Heart left ventricle (tissue), 16 donors: ENCODE data around the gene POMGNT1. TPM values are rescaled to one million over a fixed set of nuclear protein-coding genes. Genes with fewer than 3 reads are reported as not detected.

Source experiments
- ATAC-seq, 4 donors: fragments of 200-7000 bp; cut with Tn5 transposase; one replicate each; pipeline ENCODE4 v1.9.1; 2020 to 2022; ENCODE audit warnings: moderate library complexity in 4 of 4, mild to moderate bottlenecking in 3 of 4, moderate number of reproducible peaks in 1 of 4
- DNase-seq, 5 donors: peaks; one replicate each; pipeline ENCODE4 v3.0.0-alpha.2; 2020
- H3K27ac ChIP-seq, 12 donors: fragments of 200-600 bp; sonication (generic) in 4 of 12; one replicate each; pipeline versions ENCODE4 v1.5.0 to v1.8.0; 2016 to 2022; ENCODE audit warnings: mild to moderate bottlenecking in 2 of 12
- H3K27me3 ChIP-seq, 9 donors: fragments of 200-600 bp; sonication (generic) in 2 of 9; one replicate each; pipeline versions ENCODE4 v1.5.1 to v1.8.0; 2016 to 2022; ENCODE audit warnings: mild to moderate bottlenecking in 3 of 9
- H3K36me3 ChIP-seq, 9 donors: fragments of 200-600 bp; sonication (generic) in 2 of 9; one replicate each; pipeline versions ENCODE4 v1.5.0 to v1.8.0; 2018 to 2022; ENCODE audit warnings: mild to moderate bottlenecking in 2 of 9
- H3K4me1 ChIP-seq, 12 donors: fragments of 200-600 bp; sonication (generic) in 4 of 12; one replicate each; pipeline versions ENCODE4 v1.5.0 to v1.8.0; 2016 to 2022; ENCODE audit warnings: mild to moderate bottlenecking in 3 of 12
- H3K4me3 ChIP-seq, 12 donors: fragments of 200-600 bp; sonication (generic) in 4 of 12; one replicate each; pipeline versions ENCODE4 v1.5.0 to v1.8.0; 2017 to 2022; ENCODE audit warnings: mild to moderate bottlenecking in 9 of 12, moderate library complexity in 4 of 12
- H3K9me3 ChIP-seq, 12 donors: fragments of 200-600 bp; sonication (generic) in 4 of 12; one replicate each; pipeline versions ENCODE4 v1.5.0 to v1.8.0; 2016 to 2022; ENCODE audit warnings: mild to moderate bottlenecking in 1 of 12
- POLR2A ChIP-seq, 2 donors: fragments of 450-650 bp; IDR thresholded peaks; one replicate each; pipeline ENCODE4 v1.6.1; 2017; ENCODE audit warnings: antibody characterized with exemption in 2 of 2, mild to moderate bottlenecking in 2 of 2, moderate library complexity in 2 of 2
- WGBS, 4 donors: extraction: QIAGEN DNeasy Blood & Tissue Kit in 2 of 4; methylation state at CpG; one replicate each; pipeline versions ENCODE4 v1.1.5 to v1.1.7; 2013 to 2018; 5-methylcytosine and 5-hydroxymethylcytosine counted together
- intact Hi-C, 10 donors: fragments of 100-400 bp; cut with DNase I; formaldehyde crosslinking; loops; one replicate each; pipeline versions ENCODE4 v1.11.1 to v1.14.2; 2022
- polyA plus RNA-seq, 2 donors: library from polyadenylated mRNA; stranded (reverse); fragments of 200-250 nt; gene quantifications; one replicate each; pipeline ENCODE4 v1.2.3, GENCODE V29; 2013
- total RNA-seq, 9 donors: library from RNA; depleted of rRNA in 2 of 9; stranded (reverse); fragments of >200 nt in 2 of 9; fragmentation: NEBNext Ultra II Directional in 3 of 9; extraction: Animal tissue kit (Norgen Biotek cat#: 25700) in 3 of 9; gene quantifications; one replicate each; pipeline versions ENCODE4 v1.1.0 to v1.2.4, GENCODE V29; 2016 to 2023
- TF ChIP-seq, protein P1 (sequence below), 12 donors: fragments of 200-600 bp; sonication (generic) in 4 of 12; IDR thresholded peaks; one replicate each; pipeline versions ENCODE4 v1.5.0 to v1.8.0; 2018 to 2022; ENCODE audit warnings: antibody characterized with exemption in 12 of 12, mild to moderate bottlenecking in 5 of 12
- donor health status: ischemic (EF 13 %, LVEDD 7.1; RV severe dilation, severe dysfunction).
- donor health status: healthy with polysubstance abuse.
- donor health status: DM: no; HTN: yes; CAD: no.
- donor health status: DM: no; HTN: no; CAD: no.
- donor health status: ischemic (EF 25% LVEDD 6.9; RV normal size, moderate dysfunction).
- donor health status: ischemic (EF 25% LVEDD 5.7; RV mildly dilated, moderate dysfunction).
- donor health status: healthy.
- donor health status: DM: yes; HTN: yes; CAD: no.
- donor health status: ischemic (EF 35%, LVEDD 5.7; RV mildly dilated, moderate dysfunction).
- donor health status: nonischemic (EF 11% LVEDD 7.7; RV severe dilation, severe dysfunction).
- donor health status: DM: yes; HTN: yes; CAD: no.
- donor health status: PGD.
- donor health status: ischemic (EF 29% LVEDD 5.4; RV normal size, mild dysfunction).
- donor health status: nonischemic (EF 23%, LVEDD 6.1; RV moderate dilation, normal function).

The POMGNT1 gene
- total and polyA plus RNA-seq, 11 donors = 85.2 to 203 (median 139) TPM

DNA sequence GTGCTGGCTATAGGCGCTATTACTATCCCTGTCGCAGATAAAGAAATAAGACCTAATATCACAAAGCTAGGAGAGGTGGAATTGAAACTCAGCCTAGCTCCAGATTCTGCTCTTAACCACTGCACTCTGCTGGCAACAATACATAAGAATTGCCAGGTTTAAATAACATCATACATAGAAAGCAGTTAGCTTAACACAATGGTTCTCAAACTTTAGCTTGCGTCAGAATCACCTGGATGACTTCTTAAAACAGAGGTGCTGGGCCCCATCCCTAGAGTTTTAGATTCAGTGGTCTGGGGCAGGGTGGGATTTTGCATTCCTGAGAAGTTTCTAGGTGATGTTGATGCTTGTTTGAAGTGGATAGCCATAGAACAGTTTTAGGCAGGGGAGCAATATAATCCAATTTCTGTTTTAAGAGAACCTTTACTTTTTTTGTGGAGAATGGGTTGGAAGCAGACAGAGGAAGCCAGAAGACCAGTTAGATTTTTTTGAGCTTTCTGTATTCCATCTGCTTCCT is 1.1 kb upstream of the POMGNT1 start:
- Histone ChIP-seq H3K27ac (peak overlapping the region in 8 of 12 donors; percentile 83 to 95 (median 88)), H3K27me3 (no peaks in the 10 kb centered on the region), H3K4me3 (peak overlapping the region in 11 of 12 donors; percentile 71 to 97 (median 82)), H3K4me1 (peaks cover 0 to 60% (median 33%) of the 10 kb centered on the region in 12 donors), H3K9me3 (no peaks in the 10 kb centered on the region), H3K36me3 (peaks cover 0 to 26% (median 13%) of the 10 kb centered on the region in 9 donors)
- no peak for TF ChIP-seq POLR2A (IDR thresholded peaks at IDR 0.05)
- TF ChIP-seq, protein P1, sequence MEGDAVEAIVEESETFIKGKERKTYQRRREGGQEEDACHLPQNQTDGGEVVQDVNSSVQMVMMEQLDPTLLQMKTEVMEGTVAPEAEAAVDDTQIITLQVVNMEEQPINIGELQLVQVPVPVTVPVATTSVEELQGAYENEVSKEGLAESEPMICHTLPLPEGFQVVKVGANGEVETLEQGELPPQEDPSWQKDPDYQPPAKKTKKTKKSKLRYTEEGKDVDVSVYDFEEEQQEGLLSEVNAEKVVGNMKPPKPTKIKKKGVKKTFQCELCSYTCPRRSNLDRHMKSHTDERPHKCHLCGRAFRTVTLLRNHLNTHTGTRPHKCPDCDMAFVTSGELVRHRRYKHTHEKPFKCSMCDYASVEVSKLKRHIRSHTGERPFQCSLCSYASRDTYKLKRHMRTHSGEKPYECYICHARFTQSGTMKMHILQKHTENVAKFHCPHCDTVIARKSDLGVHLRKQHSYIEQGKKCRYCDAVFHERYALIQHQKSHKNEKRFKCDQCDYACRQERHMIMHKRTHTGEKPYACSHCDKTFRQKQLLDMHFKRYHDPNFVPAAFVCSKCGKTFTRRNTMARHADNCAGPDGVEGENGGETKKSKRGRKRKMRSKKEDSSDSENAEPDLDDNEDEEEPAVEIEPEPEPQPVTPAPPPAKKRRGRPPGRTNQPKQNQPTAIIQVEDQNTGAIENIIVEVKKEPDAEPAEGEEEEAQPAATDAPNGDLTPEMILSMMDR (IDR thresholded peaks at IDR 0.05) = no peak
- DNase-seq (no peak), ATAC-seq (no peak)
- intact Hi-C loops = no loop called here
- WGBS, 4 donors = 51 to 73% (median 66%) methylated on average over 3 of the region's 3 CpGs

DNA sequence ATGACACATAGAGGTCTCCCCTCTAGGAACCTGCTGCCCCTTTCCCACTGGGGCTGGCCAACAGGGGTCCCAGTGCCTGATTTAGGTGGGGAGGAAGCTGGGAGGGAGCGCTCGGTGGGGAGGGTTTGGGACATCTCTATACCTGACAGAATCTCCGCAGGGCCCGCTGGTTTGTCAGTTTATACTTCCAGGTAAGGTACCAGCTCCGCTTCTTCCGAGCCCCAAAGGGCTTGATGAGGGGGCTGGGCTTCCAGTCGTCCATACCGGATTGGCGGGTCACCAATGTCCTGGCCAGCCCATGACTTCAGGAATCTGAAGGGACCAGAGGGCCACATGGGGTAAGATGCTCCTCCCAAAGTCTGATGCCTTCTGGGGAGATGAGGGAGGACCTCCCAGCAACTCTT is 672 bp downstream of the POMGNT1 start:
- 51 to 57% (median 55%) methylated on average over 9 of the region's 9 CpGs for WGBS, 4 donors
- intact Hi-C loops = no loop called here
- peak overlapping the region; percentile 74 to 95 (median 86) for H3K27ac ChIP-seq
- peaks cover 0 to 50% (median 29%) of the 10 kb centered on the region in 12 donors for H3K4me1 ChIP-seq
- DNase-seq (no peak), ATAC-seq (peak in 1 of 4 donors; percentile 1)
- peak overlapping the region; percentile 71 to 97 (median 82) for H3K4me3 ChIP-seq
- H3K27me3 ChIP-seq = no peaks in the 10 kb centered on the region
- H3K9me3 ChIP-seq = no peaks in the 10 kb centered on the region
- peaks cover 0 to 43% (median 30%) of the 10 kb centered on the region in 9 donors for H3K36me3 ChIP-seq
- TF ChIP-seq POLR2A (IDR thresholded peaks at IDR 0.05) = no peak
- TF ChIP-seq, protein P1 (IDR thresholded peaks at IDR 0.05) = no peak

DNA sequence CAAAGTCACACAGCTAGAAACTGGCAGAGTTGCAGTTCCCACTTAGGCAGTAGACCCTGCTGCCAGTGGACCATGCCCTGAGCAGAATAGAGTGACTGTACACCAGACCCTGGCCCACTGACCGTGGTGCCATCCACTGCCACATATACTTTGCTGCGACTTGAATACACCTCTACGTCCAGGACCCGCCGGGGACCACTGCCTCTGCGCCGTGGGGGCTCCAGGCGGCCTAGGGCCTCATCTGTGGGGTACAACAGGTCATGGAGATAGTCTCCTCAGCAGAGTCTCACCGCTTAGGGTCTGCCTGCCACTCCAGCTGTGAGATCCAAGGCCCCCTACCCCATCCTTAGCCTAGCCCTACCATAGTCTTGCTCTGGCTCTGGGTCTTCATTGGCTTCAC is 1.6 kb downstream of the POMGNT1 start:
- H3K4me1 ChIP-seq = peaks cover 0 to 47% (median 27%) of the 10 kb centered on the region in 12 donors
- DNase-seq = no peak
- no peak for ATAC-seq
- 80 to 97% (median 95%) methylated on average over 1 to 9 of the region's 9 CpGs for WGBS, 4 donors
- no peaks in the 10 kb centered on the region for H3K27me3 ChIP-seq
- intact Hi-C loops = loop anchor here in 1 of 10 donors (1.0 kb wide), 1 partner anchor 13 kb away; no protein-coding TSS in a partner anchor
- H3K4me3 ChIP-seq = no peak overlapping the region
- H3K36me3 ChIP-seq = peaks cover 0 to 52% (median 40%) of the 10 kb centered on the region in 9 donors
- no peaks in the 10 kb centered on the region for H3K9me3 ChIP-seq
- no peak for TF ChIP-seq POLR2A (IDR thresholded peaks at IDR 0.05)
- TF ChIP-seq, protein P1 (IDR thresholded peaks at IDR 0.05) = no peak
- H3K27ac ChIP-seq = peak overlapping the region in 1 of 12 donors; percentile 44

DNA sequence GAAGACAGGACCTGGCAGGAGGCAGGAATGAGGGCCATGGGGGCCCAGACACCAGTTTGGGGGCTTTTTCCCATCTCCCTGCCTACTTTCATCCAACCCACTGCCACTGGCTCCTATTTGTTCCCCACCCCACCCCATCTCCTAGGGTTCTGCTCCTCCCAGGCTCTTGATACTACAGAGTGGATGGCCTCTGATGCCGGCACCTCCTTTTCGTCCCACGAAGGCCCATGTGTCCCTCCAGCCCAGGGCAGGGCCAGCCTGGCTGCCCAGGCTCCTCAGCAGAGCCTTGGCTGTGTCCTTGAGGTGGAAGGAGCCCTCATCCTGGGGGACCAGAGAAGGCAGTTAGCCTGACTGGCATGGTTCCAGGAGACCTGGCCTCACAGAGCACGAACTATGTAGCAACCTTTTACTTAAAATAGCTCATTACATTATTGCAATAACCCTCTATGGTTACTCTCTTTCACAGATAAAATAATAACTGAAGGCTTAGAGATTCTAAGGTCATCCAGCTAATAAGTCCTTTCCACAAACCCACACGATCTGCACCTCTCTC is 3.5 kb downstream of the POMGNT1 start:
- ATAC-seq (peak in 1 of 4 donors; percentile 9), DNase-seq (peak in 1 of 5 donors; percentile 48)
- 40 to 62% (median 47%) methylated on average over 5 of the region's 5 CpGs for WGBS, 4 donors
- Histone ChIP-seq H3K27me3 (no peaks in the 10 kb centered on the region), H3K36me3 (peaks cover 0 to 67% (median 57%) of the 10 kb centered on the region in 9 donors), H3K4me1 (peaks cover 0 to 47% (median 27%) of the 10 kb centered on the region in 12 donors), H3K27ac (peak overlapping the region in 8 of 12 donors; percentile 2 to 70 (median 44)), H3K4me3 (no peak overlapping the region), H3K9me3 (no peaks in the 10 kb centered on the region)
- intact Hi-C loops = no loop called here
- TF ChIP-seq, protein P1 (IDR thresholded peaks at IDR 0.05) = no peak
- no peak for TF ChIP-seq POLR2A (IDR thresholded peaks at IDR 0.05)
